Fibroblast of lung (primary cell): ENCODE measurements around the gene KCNK7. TPM values are rescaled to one million over a fixed set of nuclear protein-coding genes. Genes with fewer than 3 reads are reported as not detected.
A peak's percentile ranks its signal among the peaks of the same experiment; 100 is the strongest.

Experiments
- DNase-seq, 2 donors: peaks; one replicate each; pipeline versions ENCODE4 v3.0.0 to v3.0.0-alpha.2; 2010; ENCODE audit warnings: low read depth in 2 of 2
- H2AFZ ChIP-seq: 2 replicates; pipeline ENCODE4 v1.5.1; 2012; ENCODE audit warnings: low read length, control low read depth, inconsistent platforms
- H3K27ac ChIP-seq: 2 replicates; pipeline ENCODE4 v1.5.1; 2011; ENCODE audit warnings: low read length, control low read depth; ENCODE audit not compliant: insufficient read depth
- H3K27me3 ChIP-seq: 2 replicates; pipeline ENCODE4 v1.5.1; 2011; ENCODE audit warnings: mild to moderate bottlenecking, low read length; ENCODE audit not compliant: control insufficient read depth, insufficient read depth
- H3K36me3 ChIP-seq: 2 replicates; pipeline ENCODE4 v1.5.1; 2011; ENCODE audit warnings: low read length; ENCODE audit not compliant: control insufficient read depth, insufficient read depth
- H3K4me1 ChIP-seq: 2 replicates; pipeline ENCODE4 v1.5.1; 2011; ENCODE audit warnings: low read length; ENCODE audit not compliant: control insufficient read depth, insufficient read depth; ENCODE audit errors: extremely low read depth
- H3K4me2 ChIP-seq: 2 replicates; pipeline ENCODE4 v1.5.1; 2011; ENCODE audit warnings: low read length, control low read depth; ENCODE audit not compliant: insufficient read depth; ENCODE audit errors: extremely low read depth
- H3K4me3 ChIP-seq, 4 experiments: fragments of 200-600 bp in 1 of 4; sonication (generic) in 1 of 4; replicated peaks in 1 of 4; 2 replicates each; pipeline ENCODE4 v1.5.1; 2011 to 2016; ENCODE audit warnings: low read length in 4 of 4, low read depth in 3 of 4, mild to moderate bottlenecking in 3 of 4, control low read depth in 2 of 4, inconsistent platforms in 1 of 4, mixed read lengths in 1 of 4; ENCODE audit not compliant: insufficient read depth in 1 of 4; ENCODE audit errors: control extremely low read depth in 1 of 4
- H3K79me2 ChIP-seq: 2 replicates; pipeline ENCODE4 v1.5.1; 2012; ENCODE audit warnings: mild to moderate bottlenecking, low read length, inconsistent platforms; ENCODE audit not compliant: control insufficient read depth, insufficient read depth
- H3K9ac ChIP-seq: 2 replicates; pipeline ENCODE4 v1.5.1; 2011; ENCODE audit warnings: mild to moderate bottlenecking, low read length, control low read depth; ENCODE audit not compliant: insufficient read depth
- H3K9me3 ChIP-seq: 2 replicates; pipeline ENCODE4 v1.5.1; 2012; ENCODE audit warnings: low read depth, low read length; ENCODE audit not compliant: control insufficient read depth, insufficient read depth
- H4K20me1 ChIP-seq: 2 replicates; pipeline ENCODE4 v1.5.1; 2011; ENCODE audit warnings: low read length; ENCODE audit not compliant: control insufficient read depth, insufficient read depth; ENCODE audit errors: extremely low read depth
- CTCF ChIP-seq, 2 donors: IDR thresholded peaks in 1 of 2; conservative IDR thresholded peaks in 1 of 2; 1 replicate in 1 of 2; 2 replicates in 1 of 2; pipeline ENCODE4 v1.5.1; 2011 to 2012; ENCODE audit warnings: low read length in 2 of 2, control low read depth in 1 of 2, inconsistent platforms in 1 of 2, low read depth in 1 of 2, mild to moderate bottlenecking in 1 of 2
- EZH2 ChIP-seq: IDR thresholded peaks from 2 replicates; pipeline ENCODE4 v1.5.1; 2012; ENCODE audit warnings: low read length, control low read depth, mild to moderate bottlenecking; ENCODE audit errors: missing control alignments
- polyA plus RNA-seq, 2 donors: library from polyadenylated mRNA; depleted of rRNA in 1 of 2; stranded (reverse) in 1 of 2; unstranded in 1 of 2; fragments of >200 nt; gene quantifications; 2 replicates each; pipeline ENCODE4 v1.2.1, GENCODE V29; 2011 to 2012; ENCODE audit warnings: missing spikeins in 1 of 2
- total RNA-seq: library from RNA; depleted of rRNA; stranded (reverse); fragments of >200 nt; gene quantifications from 2 replicates; pipeline ENCODE4 v1.2.1, GENCODE V29; 2014

Gene KCNK7
- total and polyA plus RNA-seq, 2 donors (not counting 1 experiment from before 2014, with no cell fraction given), result not detected

- Histone ChIP-seq H3K27ac (peak overlapping the region; percentile 84), H3K9ac (peak overlapping the region; percentile 88), H3K36me3 (peaks cover 19% of the 10 kb centered on the region), H3K4me2 (peak overlapping the region; percentile 85), H4K20me1 (no peaks in the 10 kb centered on the region), H3K9me3 (no peaks in the 10 kb centered on the region), H3K4me3 (peak overlapping the region; percentile 87 to 98 (median 91)), H3K79me2 (peaks cover 57% of the 10 kb centered on the region), H3K27me3 (no peaks in the 10 kb centered on the region), H3K4me1 (peaks cover 38% of the 10 kb centered on the region), H2AFZ (no peak overlapping the region)
- DNase-seq, result no peak
- no peak for TF ChIP-seq EZH2
- TF ChIP-seq CTCF (conservative IDR thresholded peaks at IDR 0.05 in 1 of 2, IDR thresholded peaks at IDR 0.05 in 1 of 2; ENCODE audit: low read depth in 1 of 2, low read length in 2 of 2), result no peak
Measured at GRCh38 chr11:65613091-65613928, 17.7 kb upstream of the KCNK7 start.

GRCh38 chr11:65612691-65613090 is 17.1 kb upstream of the KCNK7 start:
- Histone ChIP-seq H3K9ac (no peak overlapping the region), H4K20me1 (no peaks in the 10 kb centered on the region), H2AFZ (no peak overlapping the region), H3K4me2 (peak overlapping the region; percentile 85), H3K4me1 (peaks cover 38% of the 10 kb centered on the region), H3K36me3 (peaks cover 18% of the 10 kb centered on the region), H3K27ac (no peak overlapping the region), H3K4me3 (peak overlapping the region; percentile 12 to 90 (median 28)), H3K79me2 (peaks cover 55% of the 10 kb centered on the region), H3K27me3 (no peaks in the 10 kb centered on the region), H3K9me3 (no peaks in the 10 kb centered on the region)
- DNase-seq, result no peak
- no peak for TF ChIP-seq EZH2

GRCh38 chr11:65611758-65612603 is 16.4 kb upstream of the KCNK7 start:
- Histone ChIP-seq H3K27ac (peak overlapping the region; percentile 26), H3K36me3 (peaks cover 14% of the 10 kb centered on the region), H3K4me3 (peak overlapping the region; percentile 12 to 90 (median 28)), H4K20me1 (no peaks in the 10 kb centered on the region), H3K9ac (no peak overlapping the region), H3K4me1 (peaks cover 38% of the 10 kb centered on the region), H3K79me2 (peaks cover 47% of the 10 kb centered on the region), H3K4me2 (peak overlapping the region; percentile 85), H3K27me3 (no peaks in the 10 kb centered on the region), H2AFZ (no peak overlapping the region), H3K9me3 (no peaks in the 10 kb centered on the region)
- peak in 1 of 2 donors; percentile 27 for DNase-seq
- TF ChIP-seq EZH2 (no peak), CTCF (conservative IDR thresholded peaks at IDR 0.05 in 1 of 2, IDR thresholded peaks at IDR 0.05 in 1 of 2; ENCODE audit: low read depth in 1 of 2, low read length in 2 of 2) (no peak)
